HG03103 (cell line): Measurements from ENCODE around the gene NOTCH1.

Experiments
- ATAC-seq: cut with Tn5 transposase; IDR thresholded peaks from one replicate; pipeline ENCODE4 v1.9.1; 2021; ENCODE audit warnings: low read depth; ENCODE audit not compliant: unreplicated experiment

The NOTCH1 gene

GRCh38 chr9:136471802-136472487, 73.9 kb downstream of the NOTCH1 start:
- no peak for ATAC-seq

GRCh38 chr9:136470792-136471469, 74.9 kb downstream of the NOTCH1 start:
- no peak for ATAC-seq

- no peak for ATAC-seq
Observed at GRCh38 chr9:136470356-136470755, 75.5 kb downstream of the NOTCH1 start.

GRCh38 chr9:136467766-136468165, 78.1 kb downstream of the NOTCH1 start:
- no peak for ATAC-seq

GRCh38 chr9:136466155-136466541, 79.7 kb downstream of the NOTCH1 start:
- ATAC-seq = no peak

- ATAC-seq = no peak
Observed at GRCh38 chr9:136465500-136466154, 80.2 kb downstream of the NOTCH1 start.

GRCh38 chr9:136464241-136464640, 81.6 kb downstream of the NOTCH1 start:
- no peak for ATAC-seq

GRCh38 chr9:136463578-136463977, 82.3 kb downstream of the NOTCH1 start:
- ATAC-seq = no peak

GRCh38 chr9:136462664-136463063, 83.2 kb downstream of the NOTCH1 start:
- ATAC-seq = no peak

- ATAC-seq = no peak
Observed at GRCh38 chr9:136460772-136461325, 85.0 kb downstream of the NOTCH1 start.

GRCh38 chr9:136459425-136459824, 86.4 kb downstream of the NOTCH1 start:
- ATAC-seq = no peak

GRCh38 chr9:136457326-136457725, 88.5 kb downstream of the NOTCH1 start:
- no peak for ATAC-seq

GRCh38 chr9:136456258-136456657, 89.6 kb downstream of the NOTCH1 start:
- no peak for ATAC-seq

GRCh38 chr9:136455043-136456002, 90.5 kb downstream of the NOTCH1 start:
- ATAC-seq = no peak

- no peak for ATAC-seq
Observed at GRCh38 chr9:136454026-136454796, 91.6 kb downstream of the NOTCH1 start.

- ATAC-seq = no peak
Observed at GRCh38 chr9:136453326-136453725, 92.5 kb downstream of the NOTCH1 start.

GRCh38 chr9:136451221-136451877, 94.5 kb downstream of the NOTCH1 start:
- no peak for ATAC-seq

- ATAC-seq = no peak
Observed at GRCh38 chr9:136448655-136449054, 97.2 kb downstream of the NOTCH1 start.

GRCh38 chr9:136447173-136447778, 98.6 kb downstream of the NOTCH1 start:
- ATAC-seq = no peak
